PC-9 (cell line): ENCODE measurements around the gene SMARCE1. TPM values are rescaled to one million over a fixed set of nuclear protein-coding genes. Genes with fewer than 3 reads are reported as not detected.

Source experiments
- BruUV-seq: library from RNA; stranded (reverse); fragments of 400-500 nt; replicated peaks from 2 replicates; lab custom pipeline; 2021; lab: Mats Ljungman, UMichigan
- CTCF ChIA-PET: fragments of 300-600 bp; sonication (Branson Sonifier 250); formaldehyde crosslinking; loops from one replicate; lab custom pipeline; 2022; ENCODE audit warnings: antibody characterized with exemption; lab: Charles Lee
- POLR2A ChIA-PET: fragments of 300-600 bp; sonication (Branson Sonifier 250); formaldehyde crosslinking; loops from one replicate; lab custom pipeline; 2022; ENCODE audit warnings: antibody characterized with exemption; ENCODE audit not compliant: unreplicated experiment; lab: Charles Lee
- DNase-seq, 2 experiments: peaks; one replicate each; pipeline versions ENCODE4 v3.0.0 to v3.0.0-alpha.2; 2015 to 2022; ENCODE audit warnings: mixed read lengths in 1 of 2
- H2AFZ ChIP-seq: fragments of 200-600 bp; sonication (generic); 2 replicates; pipeline ENCODE4 v1.8.1; 2017; ENCODE audit warnings: antibody characterized with exemption
- H3F3A ChIP-seq: fragments of 200-600 bp; sonication (generic); 2 replicates; pipeline ENCODE4 v1.8.1; 2017; ENCODE audit warnings: antibody characterized with exemption, mild to moderate bottlenecking, low read depth; ENCODE audit not compliant: insufficient read depth
- H3K27ac ChIP-seq: fragments of 200-600 bp; sonication (generic); 2 replicates; pipeline ENCODE4 v1.6.1; 2016; ENCODE audit warnings: mixed run types
- H3K27me3 ChIP-seq: fragments of 200-600 bp; sonication (generic); 2 replicates; pipeline ENCODE4 v1.6.1; 2016; ENCODE audit warnings: low read depth, mixed run types; ENCODE audit not compliant: insufficient read depth
- H3K36me3 ChIP-seq: fragments of 200-600 bp; sonication (generic); 2 replicates; pipeline ENCODE4 v1.6.1; 2016; ENCODE audit warnings: low read depth, mixed run types
- H3K4me1 ChIP-seq: fragments of 200-600 bp; sonication (generic); replicated peaks from 2 replicates; pipeline ENCODE4 v1.6.1; 2016; ENCODE audit warnings: mixed run types; ENCODE audit not compliant: insufficient read depth
- H3K4me2 ChIP-seq: fragments of 200-600 bp; sonication (generic); 2 replicates; pipeline ENCODE4 v1.6.1; 2017; ENCODE audit warnings: mixed run types
- H3K4me3 ChIP-seq: fragments of 200-600 bp; sonication (generic); 2 replicates; pipeline ENCODE4 v1.6.1; 2016; ENCODE audit warnings: mixed run types
- H3K79me2 ChIP-seq: fragments of 200-600 bp; sonication (generic); 2 replicates; pipeline ENCODE4 v1.6.1; 2017; ENCODE audit warnings: low read depth, mixed run types
- H3K9me2 ChIP-seq: fragments of 200-600 bp; sonication (generic); 2 replicates; pipeline ENCODE4 v1.8.1; 2017; ENCODE audit warnings: mild to moderate bottlenecking; ENCODE audit not compliant: insufficient read depth
- H3K9me3 ChIP-seq: fragments of 200-600 bp; sonication (generic); 2 replicates; pipeline ENCODE4 v1.8.1; 2016; ENCODE audit warnings: low read depth; ENCODE audit not compliant: insufficient read depth
- H4K20me1 ChIP-seq: fragments of 200-600 bp; sonication (generic); 2 replicates; pipeline ENCODE4 v1.8.1; 2017; ENCODE audit not compliant: insufficient read depth
- CTCF ChIP-seq: fragments of 200-600 bp; sonication (generic); conservative IDR thresholded peaks from 2 replicates; pipeline ENCODE4 v1.6.1; 2017; ENCODE audit warnings: mixed run types, antibody characterized with exemption, mild to moderate bottlenecking, moderate library complexity
- EZH2 ChIP-seq: fragments of 200-600 bp; sonication (generic); IDR thresholded peaks from 2 replicates; pipeline ENCODE4 v1.8.0; 2017; ENCODE audit warnings: antibody characterized with exemption, low read depth
- intact Hi-C: fragments of 100-400 bp; cut with micrococcal nuclease; formaldehyde crosslinking; loops from one replicate; pipeline ENCODE4 v1.10.0; 2022; ENCODE audit not compliant: unreplicated experiment
- total RNA-seq: library from RNA; stranded (reverse); gene quantifications from 2 replicates; pipeline ENCODE4 v1.2.3, GENCODE V29; 2021

Gene SMARCE1
- total RNA-seq, 1 experiment from 2014 or later, result 90.8 TPM

- intact Hi-C loops, result no loop called here
Measured at GRCh38 chr17:40582328-40582901, 65.2 kb downstream of the SMARCE1 start.

GRCh38 chr17:40580140-40580539, 67.5 kb downstream of the SMARCE1 start:
- no peak overlapping the region for H3K4me3 ChIP-seq

More at GRCh38 chr17:40582328-40582901, 65.2 kb downstream of the SMARCE1 start:
- Histone ChIP-seq H3K4me2 (no peak overlapping the region), H3K9me2 (no peaks in the 10 kb centered on the region), H3K27me3 (no peaks in the 10 kb centered on the region), H3K36me3 (no peaks in the 10 kb centered on the region), H3K4me3 (no peak overlapping the region), H3K27ac (no peak overlapping the region), H3K9me3 (no peaks in the 10 kb centered on the region), H3F3A (no peaks in the 10 kb centered on the region), H3K79me2 (no peaks in the 10 kb centered on the region), H3K4me1 (no peaks in the 10 kb centered on the region), H2AFZ (no peak overlapping the region), H4K20me1 (no peaks in the 10 kb centered on the region)
- ChIA-PET CTCF (interaction anchor here (0.6 kb wide), 2 partner anchors 49 to 237 kb away, joined by 3 read pairs; no protein-coding TSS in a partner anchor), POLR2A (no interaction called here)
- TF ChIP-seq EZH2, result no peak
- no peak for TF ChIP-seq CTCF
- DNase-seq, result peak in 1 of 2 experiments; percentile 43
- no TSS peak for BruUV-seq

GRCh38 chr17:40579471-40579870, 68.1 kb downstream of the SMARCE1 start:
- no peak overlapping the region for H2AFZ ChIP-seq
- no peaks in the 10 kb centered on the region for H3K79me2 ChIP-seq
- H3F3A ChIP-seq, result no peaks in the 10 kb centered on the region
- H3K27me3 ChIP-seq, result 0 out of 2 replicates have a peak, but pooled peaks cover 7% of the 10 kb centered on the region
- no peaks in the 10 kb centered on the region for H3K9me3 ChIP-seq
- no peaks in the 10 kb centered on the region for H3K9me2 ChIP-seq
- no peak overlapping the region for H3K27ac ChIP-seq
- no peak overlapping the region for H3K4me2 ChIP-seq
- no peak for DNase-seq
- BruUV-seq, result no TSS peak
- no peak overlapping the region for H3K4me3 ChIP-seq
- CTCF ChIA-PET, result no interaction called here
- H4K20me1 ChIP-seq, result no peaks in the 10 kb centered on the region
- TF ChIP-seq CTCF (no peak), EZH2 (no peak)
- POLR2A ChIA-PET, result no interaction called here
- intact Hi-C loops, result no loop called here
- no peaks in the 10 kb centered on the region for H3K36me3 ChIP-seq
- H3K4me1 ChIP-seq, result no peaks in the 10 kb centered on the region

More at GRCh38 chr17:40580140-40580539, 67.5 kb downstream of the SMARCE1 start:
- no peak for TF ChIP-seq EZH2
- TF ChIP-seq CTCF, result no peak
- Histone ChIP-seq H3K4me2 (no peak overlapping the region), H3K36me3 (no peaks in the 10 kb centered on the region), H3K27me3 (0 out of 2 replicates have a peak, but pooled peaks cover 7% of the 10 kb centered on the region), H3K9me3 (no peaks in the 10 kb centered on the region), H4K20me1 (no peaks in the 10 kb centered on the region), H3K9me2 (no peaks in the 10 kb centered on the region), H3K79me2 (no peaks in the 10 kb centered on the region), H3K4me1 (no peaks in the 10 kb centered on the region), H3K27ac (no peak overlapping the region), H2AFZ (no peak overlapping the region), H3F3A (no peaks in the 10 kb centered on the region)
- intact Hi-C loops, result no loop called here
- no TSS peak for BruUV-seq
- DNase-seq, result no peak
- POLR2A ChIA-PET, result no interaction called here
- CTCF ChIA-PET, result no interaction called here
